NCI-H345 treated with DMSO at 0.1 percent for 48 hours (cell line): ENCODE measurements around the gene TEPSIN.
A peak's percentile ranks its signal among the peaks of the same experiment; 100 is the strongest.

ENCODE experiments used
- DNase-seq: peaks from one replicate; lab custom pipeline; 2025; ENCODE audit not compliant: unreplicated experiment; lab: John Stamatoyannopoulos, UW

TEPSIN gene

GRCh38 chr17:81251094-81251708 lies 12.3 kb upstream of the TEPSIN start:
- peak; percentile 97 for DNase-seq

GRCh38 chr17:81250286-81251093 lies 11.6 kb upstream of the TEPSIN start:
- peak; percentile 39 for DNase-seq

DNA sequence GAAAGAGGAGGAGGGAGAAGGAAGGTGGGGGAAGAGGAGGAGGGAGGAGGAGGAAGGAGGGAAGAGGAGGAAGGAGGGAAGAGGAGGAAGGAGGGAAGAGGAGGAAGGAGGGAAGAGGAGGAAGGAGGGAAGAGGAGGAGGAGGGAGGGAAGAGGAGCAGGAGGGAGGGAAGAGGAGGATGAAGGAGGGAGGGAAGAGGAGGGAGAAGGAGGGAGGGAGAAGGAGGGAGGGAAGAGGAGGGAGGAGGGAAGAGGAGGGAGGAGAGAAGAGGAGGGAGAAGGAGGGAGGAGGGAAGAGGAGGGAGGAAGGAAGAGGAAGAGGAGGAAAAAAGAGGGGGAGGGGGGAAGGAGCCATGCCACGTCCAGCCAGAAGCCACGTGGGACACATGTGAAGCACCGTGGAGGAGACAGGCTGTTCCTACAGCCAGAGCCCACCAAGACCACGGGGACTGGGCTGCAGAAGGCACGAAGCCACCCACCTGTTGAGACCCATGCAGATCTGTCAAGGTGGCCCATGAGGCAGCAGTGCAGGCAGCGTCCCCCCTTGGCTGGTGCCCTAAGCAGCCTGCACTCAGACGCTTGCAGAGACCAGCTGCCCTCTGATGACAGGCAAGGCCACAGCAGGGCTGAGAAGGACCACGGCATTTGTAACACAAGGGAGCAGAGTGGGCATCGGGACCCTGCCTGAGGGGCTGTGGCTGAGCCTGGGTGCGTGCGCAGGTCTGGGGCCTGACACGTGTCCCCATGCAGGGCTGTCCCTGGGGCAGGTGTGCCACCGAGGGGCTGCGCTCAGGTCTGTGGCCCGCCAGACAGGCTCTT lies 10.6 kb upstream of the TEPSIN start:
- DNase-seq: no peak

DNA sequence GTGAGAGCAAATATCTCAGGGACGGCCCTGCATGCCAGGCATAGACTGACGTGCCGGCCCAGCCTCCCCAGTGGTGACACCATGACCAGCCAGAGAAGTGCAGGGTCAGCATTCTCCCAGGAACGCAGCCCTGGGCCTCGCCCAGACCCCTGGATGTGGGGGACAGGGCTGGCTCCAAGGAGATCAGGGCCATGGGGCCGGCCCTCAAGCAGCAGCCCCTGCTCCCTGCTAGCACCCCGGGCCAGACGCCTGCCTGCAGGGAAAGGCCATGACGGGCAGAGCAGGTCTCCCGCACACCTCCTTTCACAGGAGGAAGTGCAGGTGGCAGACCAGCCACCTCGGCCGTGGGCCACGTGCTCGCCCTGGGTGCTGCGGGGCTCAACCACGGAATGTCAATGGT lies 9.8 kb upstream of the TEPSIN start:
- DNase-seq: no peak

GRCh38 chr17:81247339-81247990 lies 8.6 kb upstream of the TEPSIN start:
- DNase-seq: no peak

GRCh38 chr17:81246679-81247338 lies 8.0 kb upstream of the TEPSIN start:
- no peak for DNase-seq

DNA sequence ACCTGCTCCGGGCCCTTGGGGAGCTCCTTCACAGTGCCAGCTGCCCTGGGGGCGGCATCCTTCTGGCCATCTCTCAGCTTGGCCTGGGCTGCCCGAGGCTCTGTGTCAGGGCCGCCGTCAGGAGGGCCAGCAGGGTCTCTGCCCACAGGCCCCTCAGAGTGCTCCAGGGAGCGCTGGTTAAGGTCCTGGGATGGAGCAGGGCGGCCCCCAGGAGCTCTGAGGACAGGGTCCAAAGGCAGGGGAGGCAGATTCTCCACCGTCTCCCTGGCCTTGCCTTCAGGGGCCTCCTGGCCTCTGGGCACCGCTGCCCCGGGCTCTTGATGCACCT lies 7.5 kb upstream of the TEPSIN start:
- no peak for DNase-seq

DNA sequence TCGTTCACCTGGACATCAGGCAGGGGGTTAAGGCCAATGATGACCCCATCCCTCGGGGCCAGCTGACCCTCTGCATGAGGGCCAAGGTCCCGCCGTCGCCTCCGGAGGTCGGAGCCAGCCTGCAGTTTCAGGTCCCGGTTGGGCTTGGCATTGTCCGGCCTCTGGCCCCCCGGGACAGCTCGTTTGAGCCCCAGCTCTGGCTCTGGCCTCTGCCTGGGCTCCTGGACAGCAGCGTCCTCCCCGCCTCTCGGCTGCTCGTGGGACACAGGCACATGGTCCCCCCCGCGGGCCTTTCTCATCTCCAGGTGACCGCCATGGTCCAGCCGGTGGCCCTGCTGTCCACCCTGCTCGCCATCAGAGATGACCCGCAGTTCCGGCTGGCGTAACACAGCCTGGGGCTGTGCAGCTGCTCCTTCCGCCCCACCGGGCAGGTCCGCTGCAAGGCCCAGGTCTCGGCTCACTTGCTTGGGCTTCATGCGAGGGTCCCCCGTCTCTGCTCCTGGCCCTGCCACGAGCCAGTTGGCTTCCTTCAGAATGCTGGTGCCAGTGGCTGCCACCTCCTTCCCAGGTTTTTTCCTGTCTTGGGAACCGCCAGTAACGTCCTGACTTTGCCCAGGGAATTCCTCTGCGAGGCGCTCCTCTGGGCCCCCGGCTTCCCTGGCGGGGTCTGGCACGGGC lies 6.9 kb upstream of the TEPSIN start:
- DNase-seq: no peak

GRCh38 chr17:81245024-81245664 lies 6.3 kb upstream of the TEPSIN start:
- DNase-seq: no peak

GRCh38 chr17:81244358-81245023 lies 5.6 kb upstream of the TEPSIN start:
- DNase-seq: no peak

GRCh38 chr17:81243333-81243664 lies 4.4 kb upstream of the TEPSIN start:
- no peak for DNase-seq

DNA sequence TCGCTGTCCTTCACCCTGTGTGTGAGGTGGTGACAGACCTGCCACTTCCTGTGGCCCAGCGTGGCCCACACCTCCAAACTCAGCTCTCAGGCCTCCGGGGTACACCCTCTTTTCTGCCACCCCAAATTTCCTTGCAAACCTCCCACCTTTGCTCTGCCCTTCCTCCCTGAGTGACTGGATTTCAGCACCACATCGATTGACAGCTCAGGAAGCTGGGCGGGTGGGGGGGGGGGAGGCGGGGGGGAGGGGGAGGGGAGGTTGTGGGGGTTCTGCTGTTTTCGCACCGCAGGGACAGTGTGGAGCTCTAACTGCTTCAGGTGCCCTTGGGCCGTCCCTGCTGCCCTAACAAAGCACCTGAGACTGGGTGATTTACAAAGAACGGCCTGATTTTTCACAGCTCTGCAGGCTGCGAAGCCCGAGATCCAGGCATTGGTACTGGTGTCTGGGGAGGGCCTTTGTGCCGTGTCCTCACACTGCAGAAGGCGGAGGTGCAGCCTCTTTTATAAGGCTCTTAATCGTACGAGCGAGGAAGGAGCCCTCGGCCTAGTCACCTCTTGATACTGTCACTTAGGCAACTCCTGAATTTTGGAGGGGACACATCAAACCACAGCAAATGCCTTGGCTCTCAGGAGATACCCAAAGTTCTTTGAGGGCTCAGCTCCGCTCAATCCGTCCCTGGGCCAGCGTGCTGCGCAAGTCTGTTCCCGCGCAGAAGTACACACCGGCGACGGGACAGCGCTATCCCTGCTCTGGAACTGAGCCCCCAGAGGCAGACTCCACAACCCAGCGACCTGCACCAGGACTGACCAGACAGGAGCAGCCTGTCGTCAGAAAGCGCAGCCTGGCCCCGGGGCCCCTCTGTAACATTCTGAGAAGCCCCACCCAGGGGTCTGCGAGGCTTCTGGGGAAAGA lies 3.8 kb upstream of the TEPSIN start:
- DNase-seq: no peak

GRCh38 chr17:81241648-81242420 lies 3.0 kb upstream of the TEPSIN start:
- DNase-seq: peak; percentile 14

DNA sequence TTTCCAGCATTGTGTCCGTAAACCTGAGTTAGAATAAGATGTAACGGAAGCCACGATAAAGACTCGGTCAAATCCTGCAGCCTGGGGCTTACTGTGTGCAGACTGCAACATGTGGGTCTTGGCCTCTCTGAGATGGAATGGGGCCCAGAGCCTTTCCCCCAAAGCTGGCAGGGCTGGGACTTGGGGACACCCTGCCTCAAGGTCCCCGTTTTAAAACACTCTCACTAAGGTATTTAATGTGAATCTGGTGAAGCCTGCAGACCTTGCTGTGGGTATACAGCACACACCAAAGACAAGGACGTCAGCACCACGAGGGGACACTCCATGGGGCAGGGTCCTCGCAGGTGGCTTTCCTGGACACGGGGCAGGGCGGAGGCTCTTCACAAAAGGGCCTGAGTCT lies 2.3 kb upstream of the TEPSIN start:
- no peak for DNase-seq

DNA sequence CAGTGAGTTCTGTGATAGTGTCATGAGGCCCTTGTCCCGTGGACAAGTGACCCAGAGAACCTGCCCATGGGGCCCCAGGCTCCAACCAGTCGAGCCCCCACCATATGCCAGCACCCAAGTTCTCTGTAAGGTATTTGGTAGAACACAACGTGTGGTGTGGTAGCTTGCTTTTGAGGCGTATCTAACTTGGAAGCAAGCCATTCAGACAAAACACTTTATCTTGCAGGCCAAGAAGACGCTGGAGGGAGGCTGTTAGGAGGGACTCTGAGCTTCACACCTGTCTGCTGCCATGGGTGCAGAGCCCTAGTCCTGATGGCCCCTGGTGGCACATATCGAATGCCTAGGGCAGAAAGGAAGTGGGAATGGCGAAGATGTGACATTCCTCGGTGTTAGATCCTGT lies 1.9 kb upstream of the TEPSIN start:
- no peak for DNase-seq

GRCh38 chr17:81239714-81240555 lies 1.1 kb upstream of the TEPSIN start:
- DNase-seq: no peak

DNA sequence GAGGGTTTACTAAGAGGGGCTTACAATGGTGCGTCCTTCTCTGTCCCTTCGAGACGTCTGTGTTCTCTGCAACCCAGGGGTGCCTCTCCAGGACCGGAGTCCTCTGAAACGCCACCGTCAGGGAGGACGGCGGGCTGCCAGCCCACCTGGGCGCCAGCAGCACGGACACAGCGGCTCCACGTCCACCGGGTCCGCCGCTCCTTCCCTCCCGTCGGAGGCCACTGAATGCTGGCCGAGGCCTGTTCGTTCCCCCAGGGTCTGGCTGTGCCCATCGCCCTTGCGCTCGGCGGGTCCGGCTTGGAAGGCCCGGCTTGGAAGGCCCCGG lies 403 bp downstream of the TEPSIN start:
- no peak for DNase-seq
